ENCODE data around the gene PROX1. TPM values are rescaled to one million over a fixed set of nuclear protein-coding genes. Genes with fewer than 3 reads are reported as not detected.

PROX1 gene
- polyA plus RNA-seq, 1 donor (not counting 4 experiments of a cell fraction or from before 2014, with no cell fraction given), result 0.20 TPM

DNA sequence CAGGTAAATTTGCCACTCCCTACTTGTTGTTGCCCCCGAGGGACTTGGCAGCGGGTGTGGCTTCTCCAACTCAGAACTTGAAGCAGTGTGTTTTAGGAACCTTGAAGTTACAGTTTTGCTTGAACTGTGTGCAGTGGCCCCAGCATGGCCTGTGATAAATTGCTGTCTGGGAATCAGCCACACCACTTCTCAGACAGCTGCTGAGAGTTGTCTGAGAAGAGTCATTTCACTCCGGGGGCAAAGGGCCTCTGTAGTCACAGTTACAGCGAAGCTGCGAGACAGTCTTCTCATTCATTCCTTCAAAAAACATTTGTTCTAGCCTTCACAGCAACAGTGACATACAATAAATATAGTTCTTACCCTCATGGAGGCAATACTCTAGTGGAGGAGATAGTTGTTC lies 70.3 kb downstream of the PROX1 start:
- no peaks in the 10 kb centered on the region for H3K9me3 ChIP-seq (ENCODE audit: control insufficient read depth, low read depth, low read length)
- no peaks in the 10 kb centered on the region for H3K9me1 ChIP-seq (ENCODE audit: control insufficient read depth, extremely low read depth, insufficient read depth, low read length)
- H3K9ac ChIP-seq (ENCODE audit: control insufficient read depth, extremely low read depth, insufficient read depth, low read length), result no peak overlapping the region
- dilution Hi-C loops (cut with MboI; ENCODE audit: extremely low pct_ligation_motif_present, low sequenced_read_pairs), result no loop called here
- H3K4me1 ChIP-seq (ENCODE audit: control insufficient read depth, extremely low read depth, insufficient read depth, low read length), result no peaks in the 10 kb centered on the region
- H3K27ac ChIP-seq (ENCODE audit: control insufficient read depth, insufficient read depth, low read length), result no peak overlapping the region
- H3K4me2 ChIP-seq (ENCODE audit: control insufficient read depth, extremely low read depth, insufficient read depth, low read depth, low read length), result no peak overlapping the region
- TF ChIP-seq CTCF (optimal IDR thresholded peaks at IDR 0.05 in 1 of 3, IDR thresholded peaks at IDR 0.05 in 1 of 3, conservative IDR thresholded peaks at IDR 0.05 in 1 of 3; ENCODE audit: extremely low read depth in 1 of 3, insufficient read depth in 2 of 3, low read length in 3 of 3) (no peak), EZH2 (IDR thresholded peaks at IDR 0.05; ENCODE audit: low read length) (no peak)
- no peak overlapping the region for H2AFZ ChIP-seq (ENCODE audit: control insufficient read depth, low read length)
- FAIRE-seq (no peak), DNase-seq (ENCODE audit: low read depth, low spot score) (no peak)
- H3K36me3 ChIP-seq (ENCODE audit: control insufficient read depth in 2 of 2, extremely low read depth in 1 of 2, insufficient read depth in 2 of 2, low read length in 2 of 2), result no peaks in the 10 kb centered on the region
- H3K4me3 ChIP-seq (ENCODE audit: control insufficient read depth in 2 of 3, extremely low read depth in 1 of 3, insufficient read depth in 2 of 3, low read depth in 1 of 3, low read length in 3 of 3), result no peak overlapping the region
- no peaks in the 10 kb centered on the region for H3K27me3 ChIP-seq (ENCODE audit: control insufficient read depth, extremely low read depth, insufficient read depth, low read length)
- H3K79me2 ChIP-seq (ENCODE audit: control insufficient read depth, insufficient read depth, low read length), result no peaks in the 10 kb centered on the region
- no peaks in the 10 kb centered on the region for H4K20me1 ChIP-seq (ENCODE audit: control insufficient read depth, extremely low read depth, insufficient read depth, low read length)

DNA sequence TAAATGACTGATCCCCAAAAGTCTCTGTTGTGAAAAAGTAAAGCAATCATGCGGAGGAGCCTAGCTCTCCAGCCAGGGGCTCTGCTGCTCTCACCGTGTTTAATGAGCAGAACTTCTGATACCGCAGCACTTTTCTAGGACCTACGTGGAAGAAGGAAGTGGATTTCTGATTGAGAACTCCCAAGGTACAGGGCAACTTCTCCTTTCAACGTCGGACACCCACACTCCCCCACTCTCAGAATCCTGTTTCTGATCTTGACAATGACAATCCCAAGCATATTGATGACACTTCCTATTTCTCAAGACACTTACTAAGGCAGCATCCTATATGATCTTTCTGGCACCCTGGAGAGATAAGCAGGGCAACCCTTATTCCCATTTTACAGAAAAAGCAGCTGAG lies 78.4 kb downstream of the PROX1 start:
- Histone ChIP-seq H3K27me3 (ENCODE audit: control insufficient read depth, extremely low read depth, insufficient read depth, low read length) (no peaks in the 10 kb centered on the region), H3K9me1 (ENCODE audit: control insufficient read depth, extremely low read depth, insufficient read depth, low read length) (no peaks in the 10 kb centered on the region), H3K4me3 (ENCODE audit: control insufficient read depth in 2 of 3, extremely low read depth in 1 of 3, insufficient read depth in 2 of 3, low read depth in 1 of 3, low read length in 3 of 3) (no peak overlapping the region), H3K9ac (ENCODE audit: control insufficient read depth, extremely low read depth, insufficient read depth, low read length) (no peak overlapping the region), H3K4me1 (ENCODE audit: control insufficient read depth, extremely low read depth, insufficient read depth, low read length) (no peaks in the 10 kb centered on the region), H3K4me2 (ENCODE audit: control insufficient read depth, extremely low read depth, insufficient read depth, low read depth, low read length) (no peak overlapping the region), H2AFZ (ENCODE audit: control insufficient read depth, low read length) (no peak overlapping the region), H3K27ac (ENCODE audit: control insufficient read depth, insufficient read depth, low read length) (no peak overlapping the region), H3K9me3 (ENCODE audit: control insufficient read depth, low read depth, low read length) (no peaks in the 10 kb centered on the region), H3K36me3 (ENCODE audit: control insufficient read depth in 2 of 2, extremely low read depth in 1 of 2, insufficient read depth in 2 of 2, low read length in 2 of 2) (no peaks in the 10 kb centered on the region), H4K20me1 (ENCODE audit: control insufficient read depth, extremely low read depth, insufficient read depth, low read length) (no peaks in the 10 kb centered on the region), H3K79me2 (ENCODE audit: control insufficient read depth, insufficient read depth, low read length) (no peaks in the 10 kb centered on the region)
- no peak for FAIRE-seq
- no peak for DNase-seq (ENCODE audit: low read depth, low spot score)
- TF ChIP-seq EZH2 (IDR thresholded peaks at IDR 0.05; ENCODE audit: low read length) (no peak), CTCF (optimal IDR thresholded peaks at IDR 0.05 in 1 of 3, IDR thresholded peaks at IDR 0.05 in 1 of 3, conservative IDR thresholded peaks at IDR 0.05 in 1 of 3; ENCODE audit: extremely low read depth in 1 of 3, insufficient read depth in 2 of 3, low read length in 3 of 3) (no peak)
- dilution Hi-C loops (cut with MboI; ENCODE audit: extremely low pct_ligation_motif_present, low sequenced_read_pairs), result no loop called here

Data from keratinocyte (primary cell).